Measurements from ENCODE around the gene RNFT2. TPM values are rescaled to one million over a fixed set of nuclear protein-coding genes. Genes with fewer than 3 reads are reported as not detected.

Gene RNFT2
- polyA plus RNA-seq, 6 donors from 2014 or later, result 1.4 to 3.5 (median 2.5) TPM

GRCh38 chr12:116887244-116887643 lies 149.1 kb downstream of the RNFT2 start:
- Mint-ChIP-seq H3K27ac (peak overlapping the region in 2 of 6 donors; percentile 44 to 69), H3K9me3 (peaks cover 0 to 8% (median 2%) of the 10 kb centered on the region in 7 donors), H3K4me3 (no peak overlapping the region), H3K36me3 (no peaks in the 10 kb centered on the region), H3K27me3 (peaks cover 11 to 22% (median 13%) of the 10 kb centered on the region in 3 donors), H3K4me1 (peaks cover 8 to 10% (median 9%) of the 10 kb centered on the region in 3 donors)
- ATAC-seq (ENCODE audit: low read depth in 2 of 2) (no peak), DNase-seq (no peak)

- no peak overlapping the region for H3K4me3 Mint-ChIP-seq
- peaks cover 0 to 8% (median 2%) of the 10 kb centered on the region in 7 donors for H3K9me3 Mint-ChIP-seq
- DNase-seq (no peak), ATAC-seq (ENCODE audit: low read depth in 2 of 2) (no peak)
- peaks cover 3 to 4% (median 3%) of the 10 kb centered on the region in 3 donors for H3K4me1 Mint-ChIP-seq
- peak overlapping the region in 1 of 6 donors; percentile 44 for H3K27ac Mint-ChIP-seq
- peaks cover 5 to 15% (median 6%) of the 10 kb centered on the region in 3 donors for H3K27me3 Mint-ChIP-seq
- H3K36me3 Mint-ChIP-seq, result no peaks in the 10 kb centered on the region
Observed at GRCh38 chr12:116887897-116888296, 149.8 kb downstream of the RNFT2 start.

GRCh38 chr12:116890330-116890729 lies 152.2 kb downstream of the RNFT2 start:
- Mint-ChIP-seq H3K27me3 (peaks cover 0 to 13% (median 0%) of the 10 kb centered on the region in 3 donors), H3K9me3 (peaks cover 0 to 8% (median 2%) of the 10 kb centered on the region in 7 donors), H3K4me1 (peaks cover 0 to 1% (median 0%) of the 10 kb centered on the region in 3 donors), H3K36me3 (no peaks in the 10 kb centered on the region), H3K4me3 (no peak overlapping the region), H3K27ac (no peak overlapping the region)
- no peak for DNase-seq
- ATAC-seq (ENCODE audit: low read depth in 2 of 2), result no peak

- H3K27me3 Mint-ChIP-seq, result peaks cover 0 to 13% (median 0%) of the 10 kb centered on the region in 3 donors
- H3K27ac Mint-ChIP-seq, result no peak overlapping the region
- no peak for DNase-seq
- no peak for ATAC-seq (ENCODE audit: low read depth in 2 of 2)
- H3K9me3 Mint-ChIP-seq, result peaks cover 0 to 8% (median 2%) of the 10 kb centered on the region in 7 donors
- no peaks in the 10 kb centered on the region for H3K4me1 Mint-ChIP-seq
- no peaks in the 10 kb centered on the region for H3K36me3 Mint-ChIP-seq
- no peak overlapping the region for H3K4me3 Mint-ChIP-seq
Observed at GRCh38 chr12:116891019-116891418, 152.9 kb downstream of the RNFT2 start.

- DNase-seq (no peak), ATAC-seq (ENCODE audit: low read depth in 2 of 2) (no peak)
- Mint-ChIP-seq H3K4me3 (no peak overlapping the region), H3K4me1 (no peaks in the 10 kb centered on the region), H3K27ac (peak overlapping the region in 1 of 6 donors; percentile 3), H3K36me3 (no peaks in the 10 kb centered on the region), H3K9me3 (peaks cover 0 to 8% (median 2%) of the 10 kb centered on the region in 7 donors), H3K27me3 (peaks cover 0 to 13% (median 0%) of the 10 kb centered on the region in 3 donors)
Observed at GRCh38 chr12:116892349-116893140, 154.4 kb downstream of the RNFT2 start.

GRCh38 chr12:116894913-116895312 lies 156.8 kb downstream of the RNFT2 start:
- ATAC-seq (ENCODE audit: low read depth in 2 of 2) (no peak), DNase-seq (no peak)
- Mint-ChIP-seq H3K36me3 (no peaks in the 10 kb centered on the region), H3K27me3 (peaks cover 5 to 20% (median 5%) of the 10 kb centered on the region in 3 donors), H3K9me3 (peaks cover 0 to 8% (median 3%) of the 10 kb centered on the region in 7 donors), H3K4me1 (no peaks in the 10 kb centered on the region), H3K4me3 (no peak overlapping the region), H3K27ac (no peak overlapping the region)

- ATAC-seq (ENCODE audit: low read depth in 2 of 2) (no peak), DNase-seq (no peak)
- Mint-ChIP-seq H3K9me3 (peaks cover 0 to 3% (median 0%) of the 10 kb centered on the region in 7 donors), H3K27ac (no peak overlapping the region), H3K27me3 (peaks cover 5 to 25% (median 14%) of the 10 kb centered on the region in 3 donors), H3K36me3 (no peaks in the 10 kb centered on the region), H3K4me3 (no peak overlapping the region), H3K4me1 (no peaks in the 10 kb centered on the region)
Observed at GRCh38 chr12:116896411-116896924, 158.4 kb downstream of the RNFT2 start.

- Mint-ChIP-seq H3K27me3 (peaks cover 15 to 35% (median 23%) of the 10 kb centered on the region in 3 donors), H3K27ac (no peak overlapping the region), H3K4me3 (no peak overlapping the region), H3K4me1 (no peaks in the 10 kb centered on the region), H3K36me3 (peaks cover 0 to 7% of the 10 kb centered on the region in 2 donors), H3K9me3 (peaks cover 0 to 7% (median 0%) of the 10 kb centered on the region in 7 donors)
- ATAC-seq (ENCODE audit: low read depth in 2 of 2), result no peak
- DNase-seq, result no peak
Observed at GRCh38 chr12:116897476-116897875, 159.4 kb downstream of the RNFT2 start.

- peaks cover 0 to 7% of the 10 kb centered on the region in 2 donors for H3K36me3 Mint-ChIP-seq
- ATAC-seq (ENCODE audit: low read depth in 2 of 2), result no peak
- no peak overlapping the region for H3K4me3 Mint-ChIP-seq
- DNase-seq, result no peak
- no peaks in the 10 kb centered on the region for H3K4me1 Mint-ChIP-seq
- peaks cover 0 to 7% (median 0%) of the 10 kb centered on the region in 7 donors for H3K9me3 Mint-ChIP-seq
- peak overlapping the region in 1 of 6 donors; percentile 50 for H3K27ac Mint-ChIP-seq
- H3K27me3 Mint-ChIP-seq, result peaks cover 15 to 35% (median 32%) of the 10 kb centered on the region in 3 donors
Observed at GRCh38 chr12:116898669-116899068, 160.6 kb downstream of the RNFT2 start.

- peaks cover 0 to 7% (median 0%) of the 10 kb centered on the region in 7 donors for H3K9me3 Mint-ChIP-seq
- H3K36me3 Mint-ChIP-seq, result peaks cover 0 to 7% of the 10 kb centered on the region in 2 donors
- ATAC-seq (ENCODE audit: low read depth in 2 of 2) (no peak), DNase-seq (no peak)
- H3K27me3 Mint-ChIP-seq, result peaks cover 20 to 39% (median 32%) of the 10 kb centered on the region in 3 donors
- H3K4me3 Mint-ChIP-seq, result no peak overlapping the region
- H3K4me1 Mint-ChIP-seq, result no peaks in the 10 kb centered on the region
- H3K27ac Mint-ChIP-seq, result no peak overlapping the region
Observed at GRCh38 chr12:116901612-116902011, 163.5 kb downstream of the RNFT2 start.

Other genes with a start within 250 kb of the RNFT2 start
- 10 to 100 TPM in 2 of 6 donors, 1 to 10 TPM in 4; 3.2 to 12.2 (median 6.3) TPM for gene MAP1LC3B2, start 178.9 kb upstream of the RNFT2 start, polyA plus RNA-seq (ENCODE audit: low read depth in 6 of 6)
- gene SPRING1, start 246 bp upstream of the RNFT2 start, polyA plus RNA-seq (ENCODE audit: low read depth in 6 of 6), result 10 to 100 TPM; 26.9 to 47.1 (median 31.9) TPM
- gene HRK, start 143.1 kb downstream of the RNFT2 start, polyA plus RNA-seq (ENCODE audit: low read depth in 6 of 6), result 1 to 10 TPM; 2.5 to 7.9 (median 5.9) TPM
- 10 to 100 TPM in 4 of 6 donors, 1 to 10 TPM in 2; 7.4 to 15.3 (median 10.9) TPM for gene FBXW8, start 172.6 kb downstream of the RNFT2 start, polyA plus RNA-seq (ENCODE audit: low read depth in 6 of 6)